Naive thymus-derived CD8-positive, alpha-beta T cell (primary cell): ENCODE measurements around the gene CAPN6. TPM values are rescaled to one million over a fixed set of nuclear protein-coding genes. Genes with fewer than 3 reads are reported as not detected.

ENCODE experiments used
- ATAC-seq, 2 donors: fragments of 150-1000 bp; cut with Tn5 transposase in 1 of 2; sonication (Bioruptor Pico), chemical (Tn5 transposase) in 1 of 2; 1 replicate in 1 of 2; 2 replicates in 1 of 2; pipeline ENCODE4 v1.10.0; 2021; ENCODE audit warnings: mild to moderate bottlenecking in 2 of 2, moderate library complexity in 2 of 2
- POLR2A ChIA-PET: fragments of 350-600 bp; sonication (Branson Sonifier 250); formaldehyde crosslinking; loops from one replicate; lab custom pipeline; 2021; ENCODE audit warnings: antibody characterized with exemption; lab: Charles Lee
- DNase-seq, 10 donors: peaks; one replicate each; pipeline versions ENCODE4 v3.0.0 to v3.0.0-alpha.2; 2020 to 2022
- H3K27ac Mint-ChIP-seq, 10 donors: one replicate each; pipeline ENCODE4 v1.8.0; 2020 to 2022; ENCODE audit warnings: mild to moderate bottlenecking in 10 of 10, mixed read lengths in 10 of 10, moderate library complexity in 4 of 10, inconsistent platforms in 1 of 10
- H3K27me3 Mint-ChIP-seq, 5 donors: one replicate each; pipeline ENCODE4 v1.8.0; 2021 to 2022; ENCODE audit warnings: mixed read lengths in 5 of 5
- H3K36me3 Mint-ChIP-seq, 3 donors: one replicate each; pipeline ENCODE4 v1.8.0; 2020 to 2022; ENCODE audit warnings: mixed read lengths in 3 of 3, mild to moderate bottlenecking in 2 of 3, inconsistent platforms in 1 of 3
- H3K4me1 Mint-ChIP-seq, 4 donors: one replicate each; pipeline ENCODE4 v1.8.0; 2021 to 2022; ENCODE audit warnings: mixed read lengths in 4 of 4
- H3K4me3 Mint-ChIP-seq, 10 donors: one replicate each; pipeline ENCODE4 v1.8.0; 2020 to 2022; ENCODE audit warnings: mild to moderate bottlenecking in 10 of 10, mixed read lengths in 10 of 10, moderate library complexity in 6 of 10, inconsistent platforms in 1 of 10
- H3K9me3 Mint-ChIP-seq, 9 donors: one replicate each; pipeline ENCODE4 v1.8.0; 2020 to 2022; ENCODE audit warnings: mixed read lengths in 9 of 9, mild to moderate bottlenecking in 3 of 9, inconsistent platforms in 1 of 9, moderate library complexity in 1 of 9
- polyA plus RNA-seq, 3 donors: library from polyadenylated mRNA; unstranded; fragments of 300-500 nt; fragmentation: Illumina TruSeq; gene quantifications; one replicate each; pipeline ENCODE4 v1.2.3, GENCODE V29; 2021
- total RNA-seq, 8 experiments: library from RNA in 2 of 8; stranded (reverse) in 2 of 8; gene quantifications; one replicate each; pipeline ENCODE4 v1.2.3 and lab custom pipeline; 2021 to 2026

CAPN6 gene
- total and polyA plus RNA-seq, 5 experiments from 2014 or later = not detected

DNA sequence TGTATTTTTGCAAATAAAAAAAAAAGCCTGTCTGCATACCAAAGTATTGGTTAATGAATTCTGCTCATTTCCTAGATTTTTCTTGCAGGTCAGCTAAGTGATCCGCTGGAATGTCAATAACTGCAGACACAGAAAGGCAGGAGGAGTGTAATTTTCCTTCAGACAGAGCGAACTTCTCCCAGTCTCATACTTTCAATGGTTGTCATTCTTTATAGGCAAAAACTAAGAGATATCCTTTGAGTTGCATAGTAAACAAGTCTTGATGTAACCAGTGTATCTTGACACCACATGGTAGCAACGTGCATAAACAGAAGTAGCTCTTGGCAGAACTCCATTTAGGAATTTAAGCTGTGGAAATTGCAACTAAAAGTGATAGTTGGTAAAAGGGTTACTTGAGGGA is 8.2 kb downstream of the CAPN6 start:
- Mint-ChIP-seq H3K36me3 (no peaks in the 10 kb centered on the region), H3K4me3 (no peak overlapping the region)

GRCh38 chrX:111260451-111260850 is 9.8 kb downstream of the CAPN6 start:
- DNase-seq (no peak), ATAC-seq (no peak)
- no peaks in the 10 kb centered on the region for H3K36me3 Mint-ChIP-seq
- POLR2A ChIA-PET = no interaction called here
- no peaks in the 10 kb centered on the region for H3K4me1 Mint-ChIP-seq
- no peak overlapping the region for H3K4me3 Mint-ChIP-seq
- H3K27me3 Mint-ChIP-seq = peaks cover 0 to 3% (median 0%) of the 10 kb centered on the region in 5 donors
- H3K9me3 Mint-ChIP-seq = peaks cover 0 to 3% (median 0%) of the 10 kb centered on the region in 9 donors
- no peak overlapping the region for H3K27ac Mint-ChIP-seq

More for the DNA sequence above, 8.2 kb downstream of the CAPN6 start:
- DNase-seq = no peak
- ATAC-seq = no peak
- Mint-ChIP-seq H3K9me3 (peaks cover 0 to 3% (median 0%) of the 10 kb centered on the region in 9 donors), H3K4me1 (no peaks in the 10 kb centered on the region), H3K27ac (no peak overlapping the region), H3K27me3 (peaks cover 0 to 7% (median 0%) of the 10 kb centered on the region in 5 donors)
- POLR2A ChIA-PET = no interaction called here

DNA sequence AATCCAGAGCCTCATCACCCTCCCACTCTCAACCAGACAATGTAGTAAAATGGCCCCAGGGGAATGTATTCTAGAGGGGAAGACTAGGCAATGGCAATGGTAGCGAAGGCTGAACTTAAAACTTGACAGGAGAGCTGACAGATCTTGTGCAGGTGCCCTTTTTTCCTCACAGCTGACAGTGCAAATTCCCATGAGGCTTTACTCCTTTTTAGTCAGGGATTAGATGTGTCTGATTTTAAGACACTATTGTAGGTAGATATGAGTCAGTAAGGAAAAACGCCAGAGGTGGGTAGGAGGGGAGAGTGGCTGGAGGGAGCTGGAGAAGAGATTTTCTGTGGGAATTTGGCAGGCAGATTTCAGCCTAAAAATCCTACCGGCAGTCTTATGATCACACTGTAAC is 10.7 kb downstream of the CAPN6 start:
- H3K36me3 Mint-ChIP-seq = no peaks in the 10 kb centered on the region
- peaks cover 0 to 3% (median 0%) of the 10 kb centered on the region in 5 donors for H3K27me3 Mint-ChIP-seq
- no peaks in the 10 kb centered on the region for H3K4me1 Mint-ChIP-seq
- POLR2A ChIA-PET = no interaction called here
- H3K27ac Mint-ChIP-seq = no peak overlapping the region
- ATAC-seq = no peak
- no peak for DNase-seq
- H3K4me3 Mint-ChIP-seq = no peak overlapping the region
- peaks cover 0 to 3% (median 0%) of the 10 kb centered on the region in 9 donors for H3K9me3 Mint-ChIP-seq

DNA sequence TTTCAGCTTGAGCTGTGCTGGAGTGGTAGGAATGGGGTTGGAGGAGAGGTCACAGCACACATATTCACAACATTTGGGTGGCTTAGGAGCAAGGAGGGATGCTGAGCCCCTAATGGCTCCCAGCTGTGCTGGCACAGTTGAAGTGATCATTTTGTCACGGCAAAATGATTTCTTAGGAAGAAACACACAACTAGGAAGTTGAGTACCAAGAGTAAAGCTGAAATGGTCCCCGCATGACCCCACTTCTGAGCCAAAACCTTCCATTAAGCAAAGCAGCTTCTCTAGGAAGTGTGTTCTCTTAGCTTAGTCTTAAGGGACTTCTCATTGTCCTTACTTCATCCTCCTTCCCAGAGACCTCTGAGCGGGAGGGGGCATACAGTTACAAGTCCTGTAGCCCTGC is 12.6 kb downstream of the CAPN6 start:
- Mint-ChIP-seq H3K9me3 (peaks cover 0 to 9% (median 0%) of the 10 kb centered on the region in 9 donors), H3K36me3 (no peaks in the 10 kb centered on the region)

GRCh38 chrX:111254896-111255693 is 15.2 kb downstream of the CAPN6 start:
- H3K9me3 Mint-ChIP-seq = peaks cover 0 to 9% (median 0%) of the 10 kb centered on the region in 9 donors
- H3K27ac Mint-ChIP-seq = peak overlapping the region in 1 of 10 donors; percentile 10
- H3K36me3 Mint-ChIP-seq = no peaks in the 10 kb centered on the region
- no peaks in the 10 kb centered on the region for H3K4me1 Mint-ChIP-seq
- H3K27me3 Mint-ChIP-seq = peaks cover 0 to 6% (median 2%) of the 10 kb centered on the region in 5 donors
- ATAC-seq (no peak), DNase-seq (no peak)
- POLR2A ChIA-PET = no interaction called here
- H3K4me3 Mint-ChIP-seq = no peak overlapping the region

More for the DNA sequence above, 12.6 kb downstream of the CAPN6 start:
- Mint-ChIP-seq H3K27me3 (peaks cover 0 to 3% (median 0%) of the 10 kb centered on the region in 5 donors), H3K4me3 (no peak overlapping the region), H3K4me1 (no peaks in the 10 kb centered on the region), H3K27ac (no peak overlapping the region)
- ATAC-seq = no peak
- POLR2A ChIA-PET = no interaction called here
- no peak for DNase-seq

- Mint-ChIP-seq H3K4me3 (no peak overlapping the region), H3K36me3 (no peaks in the 10 kb centered on the region), H3K27me3 (peaks cover 0 to 1% (median 0%) of the 10 kb centered on the region in 5 donors), H3K4me1 (no peaks in the 10 kb centered on the region), H3K27ac (no peak overlapping the region), H3K9me3 (peaks cover 0 to 2% (median 0%) of the 10 kb centered on the region in 9 donors)
- POLR2A ChIA-PET = no interaction called here
- DNase-seq (peak in 1 of 10 donors; percentile 0), ATAC-seq (no peak)
Observed at GRCh38 chrX:111244235-111244750, 26.0 kb downstream of the CAPN6 start.

- no peaks in the 10 kb centered on the region for H3K4me1 Mint-ChIP-seq
- peaks cover 0 to 13% (median 1%) of the 10 kb centered on the region in 5 donors for H3K27me3 Mint-ChIP-seq
- ATAC-seq (no peak), DNase-seq (no peak)
- H3K9me3 Mint-ChIP-seq = no peaks in the 10 kb centered on the region
- no peak overlapping the region for H3K4me3 Mint-ChIP-seq
- H3K27ac Mint-ChIP-seq = no peak overlapping the region
- no peaks in the 10 kb centered on the region for H3K36me3 Mint-ChIP-seq
- POLR2A ChIA-PET = no interaction called here
Observed at GRCh38 chrX:111216293-111216801, 53.9 kb downstream of the CAPN6 start.

DNA sequence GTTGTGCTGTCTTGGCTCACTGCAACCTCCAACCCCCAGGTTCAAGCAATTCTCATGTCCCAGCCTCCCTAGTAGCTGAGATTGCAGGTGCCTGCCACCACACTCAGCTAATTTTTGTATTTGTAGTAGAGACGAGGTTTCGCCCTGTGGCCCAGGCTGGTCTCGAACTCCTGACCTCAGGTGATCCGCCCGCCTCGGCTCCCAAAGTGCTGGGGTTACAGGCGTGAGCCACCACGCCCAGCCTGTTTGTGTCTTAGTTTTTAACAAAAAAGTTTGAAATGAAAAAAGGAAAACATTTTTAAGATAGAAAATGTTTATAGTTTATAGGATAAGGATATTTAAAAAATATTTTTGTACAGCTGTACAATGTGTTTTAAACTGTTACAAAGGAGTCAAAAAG is 62.4 kb downstream of the CAPN6 start:
- no peaks in the 10 kb centered on the region for H3K36me3 Mint-ChIP-seq
- no peak overlapping the region for H3K27ac Mint-ChIP-seq
- H3K27me3 Mint-ChIP-seq = peaks cover 0 to 10% (median 3%) of the 10 kb centered on the region in 5 donors
- no peaks in the 10 kb centered on the region for H3K9me3 Mint-ChIP-seq
- ATAC-seq = no peak
- POLR2A ChIA-PET = no interaction called here
- no peak overlapping the region for H3K4me3 Mint-ChIP-seq
- no peak for DNase-seq
- H3K4me1 Mint-ChIP-seq = no peaks in the 10 kb centered on the region

DNA sequence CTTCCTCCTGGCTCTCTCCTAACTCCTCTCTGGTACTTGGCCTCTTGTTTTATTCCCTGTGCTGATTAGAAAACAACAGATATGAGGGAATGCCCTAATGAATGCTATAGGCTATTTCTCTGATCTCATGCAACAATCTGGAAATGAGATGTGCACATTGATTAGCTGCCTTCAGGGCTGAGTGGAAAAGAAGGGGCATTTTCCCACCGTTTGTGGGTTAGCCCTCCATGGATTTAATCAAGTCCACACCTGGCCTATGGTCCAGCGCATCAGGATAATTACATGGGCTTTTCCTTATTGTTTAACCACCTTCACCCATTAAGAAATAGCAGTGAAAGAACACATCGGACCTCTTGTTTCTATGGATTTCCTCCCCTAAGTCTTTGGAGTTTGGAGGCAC is 70.0 kb downstream of the CAPN6 start:
- ATAC-seq (no peak), DNase-seq (no peak)
- POLR2A ChIA-PET = no interaction called here
- Mint-ChIP-seq H3K4me3 (no peak overlapping the region), H3K27ac (no peak overlapping the region), H3K9me3 (no peaks in the 10 kb centered on the region), H3K36me3 (no peaks in the 10 kb centered on the region), H3K4me1 (no peaks in the 10 kb centered on the region), H3K27me3 (peaks cover 0 to 3% (median 0%) of the 10 kb centered on the region in 5 donors)

DNA sequence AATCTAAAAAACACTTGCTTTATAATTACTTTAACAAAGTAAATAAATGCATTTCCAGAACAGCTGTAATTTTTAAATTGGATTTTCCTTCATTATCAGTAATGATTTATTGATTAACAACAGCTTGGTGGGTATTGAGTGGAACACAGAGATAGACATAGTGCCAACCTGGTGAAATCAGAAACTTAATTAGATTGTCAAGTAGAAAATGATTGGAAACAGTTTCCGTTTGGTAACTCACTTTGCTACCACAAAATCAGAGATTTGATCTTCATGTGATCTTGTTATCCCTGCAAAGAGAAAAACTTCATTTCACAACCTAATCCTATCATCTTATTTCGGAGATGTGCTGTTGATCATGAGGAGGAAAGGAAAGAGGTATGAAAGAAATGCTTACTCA is 70.8 kb downstream of the CAPN6 start:
- Mint-ChIP-seq H3K36me3 (no peaks in the 10 kb centered on the region), H3K27me3 (peaks cover 0 to 3% (median 0%) of the 10 kb centered on the region in 5 donors), H3K4me3 (no peak overlapping the region), H3K4me1 (no peaks in the 10 kb centered on the region), H3K9me3 (no peaks in the 10 kb centered on the region), H3K27ac (no peak overlapping the region)
- POLR2A ChIA-PET = no interaction called here
- no peak for ATAC-seq
- no peak for DNase-seq

Other genes with a start within 250 kb of the CAPN6 start
- gene PAK3, start 174.3 kb downstream of the CAPN6 start, total RNA-seq = not detected
- gene PAK3, start 174.3 kb downstream of the CAPN6 start, polyA plus RNA-seq = not detected
- not detected for gene DCX, start 141.7 kb upstream of the CAPN6 start, total RNA-seq
- not detected for gene DCX, start 141.7 kb upstream of the CAPN6 start, polyA plus RNA-seq
- not detected for gene SERTM2, start 241.2 kb upstream of the CAPN6 start, total RNA-seq
- gene SERTM2, start 241.2 kb upstream of the CAPN6 start, polyA plus RNA-seq = not detected